ENCODE measurements around the gene LUM.

The LUM gene

GRCh38 chr12:91072931-91073330 lies 38.4 kb downstream of the LUM start:
- peak; percentile 45 for DNase-seq

- DNase-seq = no peak
Measured at GRCh38 chr12:91070936-91071335, 40.4 kb downstream of the LUM start.

GRCh38 chr12:91065396-91065795 lies 45.9 kb downstream of the LUM start:
- DNase-seq = no peak

DNA sequence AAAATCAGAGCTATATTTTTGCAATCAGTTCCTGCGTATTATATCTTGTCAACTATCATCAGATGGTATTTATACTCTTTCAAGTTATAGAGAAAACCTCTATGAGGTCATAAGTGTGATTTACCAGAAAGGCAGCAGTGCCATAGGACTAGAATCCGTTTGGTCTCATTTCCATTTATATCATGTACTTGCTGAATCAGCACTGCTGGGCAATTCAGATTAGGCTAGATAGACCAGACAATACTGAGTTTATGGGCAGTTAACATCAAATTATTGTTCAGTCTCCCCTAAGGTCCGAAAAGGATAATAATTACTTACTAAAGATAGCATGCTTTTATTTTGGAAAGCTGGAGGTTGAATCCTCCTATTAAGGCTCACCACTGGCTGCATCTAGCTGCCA lies 46.7 kb downstream of the LUM start:
- no peak for DNase-seq

- DNase-seq = no peak
Measured at GRCh38 chr12:91061091-91061490, 50.2 kb downstream of the LUM start.

DNA sequence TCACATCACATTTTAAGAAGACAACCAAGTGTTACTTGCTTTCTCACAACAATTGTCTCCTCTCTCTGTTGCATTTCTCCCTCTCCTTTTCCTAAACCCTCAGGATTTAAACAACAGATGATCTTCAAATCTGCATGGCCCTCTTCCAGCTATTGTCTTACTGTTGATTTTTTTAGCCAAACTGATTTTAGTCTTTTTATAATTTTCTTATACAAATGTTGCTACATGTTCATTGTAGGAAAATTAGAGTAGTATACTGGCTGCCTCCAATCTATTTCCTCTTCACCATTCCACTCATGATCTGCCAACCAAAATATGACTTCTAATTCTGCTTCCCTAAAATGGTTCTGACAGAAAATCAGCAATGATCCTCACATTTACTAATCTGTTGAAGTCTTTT lies 52.1 kb downstream of the LUM start:
- DNase-seq = no peak

DNA sequence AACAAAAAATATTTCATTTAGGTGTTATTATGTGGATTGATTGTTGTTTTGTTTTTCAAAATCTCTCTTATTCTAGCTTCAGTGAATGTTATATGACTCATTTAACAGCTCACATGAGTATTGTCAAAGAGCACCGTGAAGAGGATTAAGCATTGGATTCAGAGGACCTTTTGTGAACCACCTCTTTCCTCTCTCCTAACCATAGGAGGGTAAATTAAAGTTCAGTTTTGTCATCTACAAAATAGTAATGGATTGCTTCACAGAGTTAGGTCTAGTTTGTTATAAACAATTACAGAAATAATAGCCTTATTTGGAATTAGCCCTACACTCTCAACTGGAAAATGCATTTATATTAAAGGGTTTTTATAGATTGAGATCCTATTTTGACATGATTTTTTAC lies 52.5 kb downstream of the LUM start:
- DNase-seq = no peak

GRCh38 chr12:91057368-91058165 lies 53.7 kb downstream of the LUM start, which contains the start of gene KERA:
Gene KERA (minus strand): TSS chr12:91058024. CDS start chr12:91056281, 1,743 bp downstream.
- DNase-seq = no peak

- DNase-seq = no peak
Measured at GRCh38 chr12:91056488-91056887, 54.8 kb downstream of the LUM start.

- no peak for DNase-seq
Measured at GRCh38 chr12:91055976-91056375, 55.3 kb downstream of the LUM start.

- DNase-seq = no peak
Measured at GRCh38 chr12:91053951-91054715, 57.2 kb downstream of the LUM start.

Data from NCI-H510A treated with DMSO at 0.1 percent for 48 hours (cell line).